Activated CD4-positive, alpha-beta T cell treated with anti-CD3 and anti-CD28 coated beads, Interleukin-2, amount 50 U/mL, for 24 hours (primary cell): ENCODE measurements around the gene ADSL.
A peak's percentile ranks its signal among the peaks of the same experiment; 100 is the strongest.

Experiments
- DNase-seq, 2 donors: peaks; one replicate each; pipeline ENCODE4 v3.0.0-alpha.2; 2020; ENCODE audit warnings: low read depth in 1 of 2, low spot score in 1 of 2

The ADSL gene

DNA sequence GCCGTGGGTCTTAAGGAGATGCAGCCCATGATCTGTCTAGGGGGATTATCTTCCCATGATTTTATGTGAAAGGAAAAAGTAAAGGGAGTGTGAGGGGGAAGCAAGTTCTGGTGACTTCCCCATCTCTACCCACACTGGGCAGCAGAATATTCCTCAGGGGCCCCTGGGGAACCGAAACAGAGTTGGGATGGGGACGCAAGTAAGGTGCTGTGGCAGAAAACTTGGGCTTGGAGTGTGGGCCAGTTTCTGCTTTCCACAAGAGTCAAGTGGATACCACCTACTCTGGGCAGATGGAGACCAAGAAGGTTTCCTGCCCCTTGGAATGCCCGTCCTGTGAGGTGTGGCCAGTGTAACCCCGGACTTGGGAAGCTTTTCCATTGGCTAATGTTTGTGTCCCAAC is 88.4 kb downstream of the ADSL start:
- DNase-seq: no peak

- peak in 1 of 2 donors; percentile 8 for DNase-seq
Measured at GRCh38 chr22:40436505-40437431, 90.5 kb downstream of the ADSL start.
